GM12878 (cell line): ENCODE results near the gene INSC. TPM values are rescaled to one million over a fixed set of nuclear protein-coding genes. Genes with fewer than 3 reads are reported as not detected.

ENCODE experiments used
- ATAC-seq: fragments of 200-7000 bp; cut with Tn5 transposase; 3 replicates; pipeline ENCODE4 v1.9.1; 2020; ENCODE audit warnings: mild to moderate bottlenecking, moderate library complexity
- BruUV-seq: library from RNA; stranded (reverse); fragments of 400-500 nt; replicated peaks from 2 replicates; lab custom pipeline; 2021; lab: Mats Ljungman, UMichigan
- CTCF ChIA-PET: fragments of 300-600 bp; sonication (Branson Sonifier 250); formaldehyde crosslinking; extraction: SDS; loops from one replicate; lab custom pipeline; 2021; ENCODE audit warnings: inconsistent platforms; lab: Yijun Ruan, JAX
- POLR2A ChIA-PET: fragments of 350-600 bp; formaldehyde crosslinking; extraction: SDS; loops from one replicate; lab custom pipeline; 2021; ENCODE audit warnings: inconsistent platforms; lab: Charles Lee
- RAD21 ChIA-PET: fragments of 300-600 bp; sonication (Branson Sonifier 250); formaldehyde crosslinking; loops from one replicate; lab custom pipeline; 2023; ENCODE audit warnings: antibody characterized with exemption; ENCODE audit not compliant: unreplicated experiment; lab: Charles Lee
- SMC1A ChIA-PET: fragments of 300-600 bp; sonication (Branson Sonifier 250); formaldehyde crosslinking; loops from one replicate; lab custom pipeline; 2023; ENCODE audit not compliant: unreplicated experiment, uncharacterized antibody; lab: Charles Lee
- DNase-seq: peaks from one replicate; pipeline ENCODE4 v3.0.0-alpha.2; 2011; ENCODE audit warnings: low read depth, low spot score
- FAIRE-seq: peaks from 3 replicates; lab custom pipeline; 2011; peaks lifted over from hg19 to GRCh38; lab: Jason Lieb, UNC
- H2AFZ ChIP-seq: 2 replicates; pipeline ENCODE4 v1.6.0; 2011; ENCODE audit warnings: low read depth, low read length, control low read depth; ENCODE audit not compliant: control insufficient read depth
- H3K27ac ChIP-seq: 2 replicates; pipeline ENCODE4 v1.5.1; 2011; ENCODE audit warnings: control low read depth; ENCODE audit not compliant: control insufficient read depth, insufficient read depth
- H3K27me3 ChIP-seq, 2 experiments: replicated peaks in 1 of 2; 2 replicates each; pipeline versions ENCODE4 v1.6.0 to v1.6.1; 2011; ENCODE audit warnings: low read length in 1 of 2; ENCODE audit not compliant: control insufficient read depth in 2 of 2, insufficient read depth in 2 of 2
- H3K36me3 ChIP-seq, 2 experiments: 2 replicates each; pipeline ENCODE4 v1.5.1; 2011; ENCODE audit warnings: low read length in 1 of 2; ENCODE audit not compliant: control insufficient read depth in 2 of 2, insufficient read depth in 2 of 2
- H3K4me1 ChIP-seq: 2 replicates; pipeline ENCODE4 v1.6.1; 2011; ENCODE audit warnings: mild to moderate bottlenecking, low read length, moderate library complexity, mixed read lengths; ENCODE audit not compliant: control insufficient read depth, insufficient read depth
- H3K4me2 ChIP-seq: 2 replicates; pipeline ENCODE4 v1.6.0; 2011; ENCODE audit warnings: control low read depth; ENCODE audit not compliant: control insufficient read depth, insufficient read depth
- H3K4me3 ChIP-seq: fragments of 200-600 bp; sonication (generic); 2 replicates; pipeline ENCODE4 v1.5.1; 2016
- H3K79me2 ChIP-seq: 2 replicates; pipeline ENCODE4 v1.6.0; 2011; ENCODE audit warnings: low read length; ENCODE audit not compliant: control insufficient read depth, insufficient read depth
- H3K9ac ChIP-seq: 2 replicates; pipeline ENCODE4 v1.8.0; 2011; ENCODE audit warnings: low read length, control low read depth, mixed read lengths; ENCODE audit not compliant: control insufficient read depth, insufficient read depth
- H3K9me3 ChIP-seq: replicated peaks from 3 replicates; pipeline ENCODE4 v1.5.1; 2011; ENCODE audit warnings: mild to moderate bottlenecking, low read length; ENCODE audit not compliant: control insufficient read depth, insufficient read depth
- H4K20me1 ChIP-seq: 2 replicates; pipeline ENCODE4 v1.6.0; 2011; ENCODE audit not compliant: control insufficient read depth, insufficient read depth
- BCL3 ChIP-seq: IDR thresholded peaks from 2 replicates; pipeline ENCODE4 v1.6.1; 2011; ENCODE audit warnings: borderline replicate concordance, low read depth, mild to moderate bottlenecking, moderate library complexity, low read length; ENCODE audit not compliant: insufficient read depth, poor library complexity, severe bottlenecking
- EGR1 ChIP-seq, 2 experiments: IDR thresholded peaks; 1 replicate in 1 of 2; 2 replicates in 1 of 2; pipeline ENCODE4 v1.6.1; 2011 to 2012; ENCODE audit warnings: low read depth in 2 of 2, low read length in 2 of 2, borderline replicate concordance in 1 of 2, mild to moderate bottlenecking in 1 of 2, moderate library complexity in 1 of 2
- ETV6 ChIP-seq, 2 experiments: fragments of 450-650 bp in 1 of 2; IDR thresholded peaks in 1 of 2; conservative IDR thresholded peaks in 1 of 2; 2 replicates each; pipeline ENCODE4 v1.6.1; 2014; ENCODE audit warnings: antibody characterized with exemption in 1 of 2, borderline replicate concordance in 1 of 2, low read depth in 1 of 2, mild to moderate bottlenecking in 1 of 2, moderate library complexity in 1 of 2
- KDM1A ChIP-seq: fragments of 200-600 bp; sonication (generic); IDR thresholded peaks from 2 replicates; pipeline ENCODE4 v1.6.1; 2016; ENCODE audit warnings: borderline replicate concordance
- MEF2B ChIP-seq: fragments of 450-650 bp; IDR thresholded peaks from 2 replicates; pipeline ENCODE4 v1.6.1; 2018; ENCODE audit warnings: mild to moderate bottlenecking, moderate library complexity; ENCODE audit not compliant: partially characterized antibody, poor library complexity, severe bottlenecking
- NFYA ChIP-seq: IDR thresholded peaks from 2 replicates; pipeline ENCODE4 v1.6.1; 2011; ENCODE audit warnings: low read depth, mild to moderate bottlenecking, low read length, improper control_type of control experiment, borderline replicate concordance
- NKRF ChIP-seq: fragments of 450-650 bp; conservative IDR thresholded peaks from 2 replicates; pipeline ENCODE4 v1.6.1; 2017; ENCODE audit warnings: mild to moderate bottlenecking, moderate library complexity
- POLR2A ChIP-seq: IDR thresholded peaks from 2 replicates; pipeline ENCODE4 v1.6.1; 2011; ENCODE audit warnings: low read depth, mild to moderate bottlenecking, low read length
- SIX5 ChIP-seq: IDR thresholded peaks from 2 replicates; pipeline ENCODE4 v1.6.1; 2011; ENCODE audit warnings: mild to moderate bottlenecking, low read depth, low read length, moderate library complexity; ENCODE audit not compliant: severe bottlenecking
- SMAD5 ChIP-seq: IDR thresholded peaks from 2 replicates; pipeline ENCODE4 v1.6.1; 2016; ENCODE audit warnings: antibody characterized with exemption, low read depth
- STAT1 ChIP-seq: fragments of 450-650 bp; conservative IDR thresholded peaks from 2 replicates; pipeline ENCODE4 v1.6.1; 2014; ENCODE audit warnings: antibody characterized with exemption, mild to moderate bottlenecking
- TAF1 ChIP-seq: IDR thresholded peaks from 2 replicates; pipeline ENCODE4 v1.6.1; 2011; ENCODE audit warnings: mild to moderate bottlenecking, low read depth, low read length, borderline replicate concordance
- ZNF217 ChIP-seq: fragments of 450-650 bp; IDR thresholded peaks from 2 replicates; pipeline ENCODE4 v1.6.1; 2017; ENCODE audit warnings: antibody characterized with exemption, mild to moderate bottlenecking
- ZNF687 ChIP-seq: fragments of 450-650 bp; IDR thresholded peaks from 2 replicates; pipeline ENCODE4 v1.6.1; 2017; ENCODE audit warnings: mild to moderate bottlenecking, moderate library complexity
- WGBS: methylation state at CpG from one replicate; pipeline ENCODE4 v1.1.6; 2016; ENCODE audit warnings: low lambda C conversion rate; ENCODE audit not compliant: insufficient replicate concordance, insufficient coverage; ENCODE audit errors: missing lambda C conversion rate; 5-methylcytosine and 5-hydroxymethylcytosine counted together
- in situ Hi-C: fragments of 300-500 bp; cut with MboI; formaldehyde crosslinking; loops from 9 replicates; pipeline ENCODE4 v1.14.3; 2018; ENCODE audit warnings: mixed read lengths
- intact Hi-C: fragments of 100-400 bp; cut with micrococcal nuclease; formaldehyde crosslinking; loops from one replicate; pipeline ENCODE4 v1.14.2; 2022; ENCODE audit not compliant: unreplicated experiment
- polyA plus RNA-seq, 11 experiments: library from polyadenylated mRNA; depleted of rRNA in 4 of 11; unstranded in 6 of 11; stranded (reverse) in 5 of 11; fragments of >200 nt; fragmentation: Nextera tagmentation in 4 of 11; fragmentation: Illumina TruSeq in 1 of 11; extraction: Ambion mirVana in 4 of 11; extraction: Trizol in 1 of 11; gene quantifications; 1 replicate in 1 of 11; 2 replicates in 10 of 11; pipeline versions ENCODE4 v1.2.1 to v1.2.3, GENCODE V29; 2011 to 2016; ENCODE audit warnings: inconsistent platforms in 2 of 11, missing spikeins in 2 of 11, low read depth in 1 of 11
- total RNA-seq, 4 experiments: library from RNA; depleted of rRNA in 3 of 4; stranded (reverse); fragments of >200 nt in 3 of 4; fragmentation: Illumina TruSeq in 1 of 4; extraction: Trizol in 1 of 4; gene quantifications; 2 replicates each; pipeline versions ENCODE4 v1.2.1 to v1.2.3, GENCODE V29; 2013 to 2021

The INSC gene
- total and polyA plus RNA-seq, 10 of the 15 experiments (the other 5 are each of a cell fraction or from before 2014, with no cell fraction given) = 0.13 to 0.33 TPM; not detected in 8

GRCh38 chr11:15185021-15185420 is 70.3 kb downstream of the INSC start:
- intact Hi-C loops = no loop called here
- CTCF ChIA-PET = interaction anchor here (1.3 kb wide), 1 partner anchor 84 kb away, joined by 4 read pairs; no protein-coding TSS in a partner anchor
- Histone ChIP-seq H4K20me1 (no peaks in the 10 kb centered on the region), H2AFZ (no peak overlapping the region), H3K4me1 (no peaks in the 10 kb centered on the region), H3K4me2 (no peak overlapping the region), H3K27ac (no peak overlapping the region), H3K9ac (no peak overlapping the region), H3K27me3 (no peaks in the 10 kb centered on the region; a peak in 1 of 4 replicates), H3K79me2 (no peaks in the 10 kb centered on the region), H3K36me3 (no peaks in the 10 kb centered on the region), H3K9me3 (no peaks in the 10 kb centered on the region), H3K4me3 (no peak overlapping the region)
- SMC1A ChIA-PET = interaction anchor here (1.4 to 2.2 kb wide), 3 partner anchors 10 to 23 kb away, joined by 3 to 9 read pairs (median 4); no protein-coding TSS in a partner anchor
- FAIRE-seq (no peak), ATAC-seq (no peak), DNase-seq (no peak)
- WGBS = 0% methylated on average over 1 of the region's 1 CpG
- RAD21 ChIA-PET = no interaction called here
- BruUV-seq = no TSS peak
- in situ Hi-C loops = no loop called here
- POLR2A ChIA-PET = no interaction called here
- TF ChIP-seq NFYA (no peak), SMAD5 (no peak), KDM1A (no peak), NKRF (no peak), STAT1 (no peak), ZNF687 (no peak), BCL3 (no peak), POLR2A (no peak), SIX5 (no peak), EGR1 (IDR thresholded peaks at IDR 0.05; ENCODE audit: borderline replicate concordance in 1 of 2, low read depth in 2 of 2, low read length in 2 of 2) (no peak), ZNF217 (no peak), ETV6 (conservative IDR thresholded peaks at IDR 0.05 in 1 of 2, IDR thresholded peaks at IDR 0.05 in 1 of 2; ENCODE audit: borderline replicate concordance in 1 of 2, low read depth in 1 of 2) (no peak), TAF1 (no peak), MEF2B (no peak)
